GM23338 (cell line): ENCODE results near the gene SPINK14. TPM values are rescaled to one million over a fixed set of nuclear protein-coding genes. Genes with fewer than 3 reads are reported as not detected.

ENCODE experiments used
- ATAC-seq: fragments of 200-7000 bp; cut with Tn5 transposase; 3 replicates; pipeline ENCODE4 v1.9.1; 2020
- DNase-seq: peaks from one replicate; pipeline ENCODE4 v3.0.0-alpha.2; 2015; ENCODE audit warnings: low spot score
- H2AFZ ChIP-seq: fragments of 200-600 bp; sonication (generic); 2 replicates; pipeline ENCODE4 v1.8.0; 2016; ENCODE audit warnings: antibody characterized with exemption, mild to moderate bottlenecking, moderate library complexity
- H3F3A ChIP-seq: fragments of 200-600 bp; sonication (generic); replicated peaks from 2 replicates; pipeline ENCODE4 v1.8.0; 2017; ENCODE audit warnings: antibody characterized with exemption, mixed run types, low read depth
- H3K27ac ChIP-seq: fragments of 200-600 bp; sonication (generic); 2 replicates; pipeline ENCODE4 v1.6.1; 2016; ENCODE audit warnings: low read depth
- H3K27me3 ChIP-seq: fragments of 200-600 bp; sonication (generic); 2 replicates; pipeline ENCODE4 v1.8.0; 2016; ENCODE audit warnings: mild to moderate bottlenecking, mixed run types, moderate library complexity; ENCODE audit not compliant: insufficient read depth
- H3K36me3 ChIP-seq: fragments of 200-600 bp; sonication (generic); 2 replicates; pipeline ENCODE4 v1.8.0; 2016; ENCODE audit warnings: mild to moderate bottlenecking; ENCODE audit not compliant: insufficient read depth
- H3K4me1 ChIP-seq: fragments of 200-600 bp; sonication (generic); 2 replicates; pipeline ENCODE4 v1.8.0; 2016; ENCODE audit warnings: mild to moderate bottlenecking, moderate library complexity; ENCODE audit not compliant: insufficient read depth
- H3K4me2 ChIP-seq: fragments of 200-600 bp; sonication (generic); 2 replicates; pipeline ENCODE4 v1.7.1; 2017; ENCODE audit warnings: mixed run types
- H3K4me3 ChIP-seq: fragments of 200-600 bp; sonication (generic); 2 replicates; pipeline ENCODE4 v1.6.1; 2016; ENCODE audit warnings: mixed run types
- H3K79me2 ChIP-seq: fragments of 200-600 bp; sonication (generic); replicated peaks from 2 replicates; pipeline ENCODE4 v1.8.0; 2017; ENCODE audit warnings: mild to moderate bottlenecking; ENCODE audit not compliant: insufficient read depth
- H3K9me2 ChIP-seq: fragments of 200-600 bp; sonication (generic); 2 replicates; pipeline ENCODE4 v1.8.0; 2017; ENCODE audit not compliant: insufficient read depth
- H4K20me1 ChIP-seq: fragments of 200-600 bp; sonication (generic); replicated peaks from 2 replicates; pipeline ENCODE4 v1.8.0; 2017; ENCODE audit warnings: mild to moderate bottlenecking; ENCODE audit not compliant: insufficient read depth
- H3K27ac Mint-ChIP-seq: 2 replicates; pipeline ENCODE4 v1.8.0; 2020; ENCODE audit warnings: inconsistent platforms, mild to moderate bottlenecking, moderate library complexity, mixed read lengths
- H3K27me3 Mint-ChIP-seq: 3 replicates; pipeline ENCODE4 v1.8.0; 2022; ENCODE audit warnings: low read depth, mild to moderate bottlenecking, moderate library complexity, mixed read lengths, inconsistent platforms; ENCODE audit not compliant: insufficient read depth, poor library complexity
- H3K36me3 Mint-ChIP-seq: 3 replicates; pipeline ENCODE4 v1.8.0; 2021; ENCODE audit warnings: low read depth, mild to moderate bottlenecking, inconsistent platforms, moderate library complexity, mixed read lengths
- H3K4me1 Mint-ChIP-seq: 3 replicates; pipeline ENCODE4 v1.8.0; 2020; ENCODE audit warnings: mild to moderate bottlenecking, inconsistent platforms, mixed read lengths
- H3K4me3 Mint-ChIP-seq: 3 replicates; pipeline ENCODE4 v1.8.0; 2021; ENCODE audit warnings: moderate library complexity, mild to moderate bottlenecking, inconsistent platforms, mixed read lengths
- H3K9me3 Mint-ChIP-seq: 3 replicates; pipeline ENCODE4 v1.8.0; 2020; ENCODE audit warnings: moderate library complexity, mild to moderate bottlenecking, inconsistent platforms, mixed read lengths
- CREB1 ChIP-seq: fragments of 250-450 bp; sonication (Bioruptor Pico); IDR thresholded peaks from 2 replicates; pipeline ENCODE4 v1.5.0; 2020; ENCODE audit warnings: low read depth, mild to moderate bottlenecking, moderate library complexity
- CTCF ChIP-seq, 2 experiments: fragments of 200-600 bp in 1 of 2; sonication (generic) in 1 of 2; conservative IDR thresholded peaks; 2 replicates each; pipeline versions ENCODE4 v1.5.1 to v1.6.1; 2016 to 2017; ENCODE audit warnings: antibody characterized with exemption in 2 of 2, low read depth in 2 of 2, mild to moderate bottlenecking in 2 of 2, moderate library complexity in 1 of 2
- EZH2 ChIP-seq: fragments of 200-600 bp; sonication (generic); IDR thresholded peaks from one replicate; pipeline ENCODE4 v1.8.0; 2017; ENCODE audit warnings: antibody characterized with exemption, mild to moderate bottlenecking, low read depth; ENCODE audit not compliant: unreplicated experiment
- EZH2phosphoT487 ChIP-seq: fragments of 200-600 bp; sonication (generic); IDR thresholded peaks from one replicate; pipeline ENCODE4 v1.8.1; 2018; ENCODE audit warnings: antibody characterized with exemption; ENCODE audit not compliant: unreplicated experiment
- NANOG ChIP-seq: IDR thresholded peaks from 2 replicates; pipeline ENCODE4 v1.6.1; 2016; ENCODE audit warnings: antibody characterized with exemption, borderline replicate concordance
- POLR2AphosphoS5 ChIP-seq: IDR thresholded peaks from 2 replicates; pipeline ENCODE4 v1.6.1; 2016; ENCODE audit warnings: antibody characterized with exemption, low read depth
- REST ChIP-seq: IDR thresholded peaks from one replicate; pipeline ENCODE4 v1.6.1; 2018; ENCODE audit warnings: antibody characterized with exemption; ENCODE audit not compliant: unreplicated experiment
- STAT1 ChIP-seq: IDR thresholded peaks from one replicate; pipeline ENCODE4 v1.6.1; 2016; ENCODE audit warnings: antibody characterized with exemption; ENCODE audit not compliant: unreplicated experiment
- ZNF114 ChIP-seq: fragments of 250-450 bp; sonication (Bioruptor Pico); IDR thresholded peaks from 2 replicates; pipeline ENCODE4 v1.5.0; 2020; ENCODE audit warnings: mild to moderate bottlenecking, moderate library complexity
- ZNF331 ChIP-seq: fragments of 250-450 bp; sonication (Bioruptor Pico); IDR thresholded peaks from 2 replicates; pipeline ENCODE4 v1.5.0; 2020; ENCODE audit warnings: low read depth, mild to moderate bottlenecking, moderate library complexity
- ZNF462 ChIP-seq: fragments of 250-450 bp; sonication (Bioruptor Pico); IDR thresholded peaks from 2 replicates; pipeline ENCODE4 v1.5.0; 2020; ENCODE audit warnings: mild to moderate bottlenecking, moderate library complexity
- polyA plus RNA-seq: library from polyadenylated mRNA; unstranded; fragments of >200 nt; fragmentation: Nextera tagmentation; extraction: Ambion mirVana; gene quantifications from 2 replicates; pipeline ENCODE4 v1.2.1, GENCODE V29; 2016
- total RNA-seq: library from RNA; depleted of rRNA; stranded (reverse); fragments of >200 nt; shearing (Covaris generic); gene quantifications from 2 replicates; pipeline ENCODE4 v1.2.3, GENCODE V29; 2014

The SPINK14 gene
- total and polyA plus RNA-seq, 2 experiments from 2014 or later, result not detected

GRCh38 chr5:148135091-148136048 lies 33.0 kb upstream of the SPINK14 start (continued):
- TF ChIP-seq POLR2AphosphoS5 (no peak), EZH2 (no peak), ZNF331 (CRISPR knock-in tag) (no peak), EZH2phosphoT487 (no peak), CTCF (conservative IDR thresholded peaks at IDR 0.05; ENCODE audit: low read depth in 2 of 2) (no peak)

- ATAC-seq, result no peak
- Histone ChIP-seq H3K79me2 (no peaks in the 10 kb centered on the region), H2AFZ (no peak overlapping the region), H3K4me2 (no peak overlapping the region), H3F3A (no peaks in the 10 kb centered on the region), H3K4me3 (no peak overlapping the region), H3K4me1 (peaks cover 5% of the 10 kb centered on the region; the same call in 1 of the 2 replicates), H3K36me3 (no peaks in the 10 kb centered on the region), H3K27ac (no peak overlapping the region), H3K27me3 (no peaks in the 10 kb centered on the region), H4K20me1 (no peaks in the 10 kb centered on the region), H3K9me2 (no peaks in the 10 kb centered on the region)
- no peaks in the 10 kb centered on the region for H3K27me3 Mint-ChIP-seq
- H3K4me1 Mint-ChIP-seq, result no peaks in the 10 kb centered on the region
- no peak for DNase-seq
- no peaks in the 10 kb centered on the region; the same call in 2 of the 3 replicates for H3K9me3 Mint-ChIP-seq
- H3K36me3 Mint-ChIP-seq, result no peaks in the 10 kb centered on the region
- H3K4me3 Mint-ChIP-seq, result no peak overlapping the region
- H3K27ac Mint-ChIP-seq, result no peak overlapping the region
- TF ChIP-seq ZNF462 (CRISPR knock-in tag) (no peak), EZH2phosphoT487 (no peak), ZNF114 (CRISPR knock-in tag) (no peak), CREB1 (CRISPR knock-in tag) (no peak), ZNF331 (CRISPR knock-in tag) (no peak), POLR2AphosphoS5 (no peak), NANOG (no peak), REST (no peak), STAT1 (no peak)
Observed at GRCh38 chr5:148140846-148141245, 27.5 kb upstream of the SPINK14 start.
